Right forelimb (tissue), 1 donor: ENCODE data around the gene SLC12A4.
"Not testable (repeated sequence)": the region's sequence is repeated elsewhere in the genome, so short reads cannot be mapped to it uniquely, and the experiment has no call there.

Source experiments
- DNase-seq: peaks from one replicate; pipeline ENCODE4 v3.0.0-alpha.2; 2018

SLC12A4 gene

GRCh38 chr16:67968400-67969253 is at the start of gene SLC12A4:
TSS of gene SLC12A4 (minus strand) at chr16:67968637. CDS start at chr16:67968553, 84 bp downstream.
- peak; percentile 95 for DNase-seq

- no peak for DNase-seq
Measured at GRCh38 chr16:68015681-68016080, 47.2 kb upstream of the SLC12A4 start, which contains the start of gene DPEP2NB. TSS of gene DPEP2NB (minus strand) at chr16:68015911. CDS start at chr16:68015770, 141 bp downstream.

GRCh38 chr16:68013440-68013839 is 45.0 kb upstream of the SLC12A4 start:
- DNase-seq, result no peak

- DNase-seq, result not testable (repeated sequence)
Measured at GRCh38 chr16:68009872-68010271, 41.4 kb upstream of the SLC12A4 start.

- DNase-seq, result no peak
Measured at GRCh38 chr16:68009157-68009735, 40.8 kb upstream of the SLC12A4 start.

- no peak for DNase-seq
Measured at GRCh38 chr16:68005786-68006286, 37.4 kb upstream of the SLC12A4 start.

GRCh38 chr16:68005211-68005610 is 36.8 kb upstream of the SLC12A4 start:
- DNase-seq, result no peak

GRCh38 chr16:68003031-68003430 is 34.6 kb upstream of the SLC12A4 start:
- no peak for DNase-seq

- no peak for DNase-seq
Measured at GRCh38 chr16:68000450-68000849, 32.0 kb upstream of the SLC12A4 start.

- no peak for DNase-seq
Measured at GRCh38 chr16:67999985-68000384, 31.5 kb upstream of the SLC12A4 start.

GRCh38 chr16:67998779-67999688 is 30.6 kb upstream of the SLC12A4 start, which contains the start of gene DPEP2:
TSS of gene DPEP2 (minus strand) at chr16:67999484. CDS start at chr16:67993212, 6,272 bp downstream.
- DNase-seq, result not testable (repeated sequence)

- DNase-seq, result not testable (repeated sequence)
Measured at GRCh38 chr16:67998231-67998778, 29.9 kb upstream of the SLC12A4 start.

- no peak for DNase-seq
Measured at GRCh38 chr16:67996666-67997065, 28.2 kb upstream of the SLC12A4 start.

- no peak for DNase-seq
Measured at GRCh38 chr16:67995423-67995822, 27.0 kb upstream of the SLC12A4 start.

- DNase-seq, result not testable (repeated sequence)
Measured at GRCh38 chr16:67994040-67994408, 25.6 kb upstream of the SLC12A4 start.

GRCh38 chr16:67993207-67994039 is 25.0 kb upstream of the SLC12A4 start:
- DNase-seq, result peak; percentile 82

GRCh38 chr16:67992661-67993206 is 24.3 kb upstream of the SLC12A4 start:
- no peak for DNase-seq

- DNase-seq, result no peak
Measured at GRCh38 chr16:67990018-67990386, 21.6 kb upstream of the SLC12A4 start.

- no peak for DNase-seq
Measured at GRCh38 chr16:67989322-67990017, 21.0 kb upstream of the SLC12A4 start.

GRCh38 chr16:67988675-67989074 is 20.2 kb upstream of the SLC12A4 start:
- DNase-seq, result no peak
